ENCODE data around the gene TRMT1L. TPM values are rescaled to one million over a fixed set of nuclear protein-coding genes. Genes with fewer than 3 reads are reported as not detected.

TRMT1L gene
- total RNA-seq, 3 donors from 2014 or later, result 13.1 to 19.5 (median 18.7) TPM

GRCh38 chr1:185166106-185166505 is 9.4 kb upstream of the TRMT1L start:
- H3K27me3 ChIP-seq, result no peaks in the 10 kb centered on the region
- H3K36me3 ChIP-seq, result no peaks in the 10 kb centered on the region
- intact Hi-C loops (cut with DNase I; ENCODE audit: low total_unique reads), result no loop called here
- no peaks in the 10 kb centered on the region for H3K9me3 ChIP-seq
- no peak overlapping the region for H3K4me3 ChIP-seq
- no peak for TF ChIP-seq POLR2A (IDR thresholded peaks at IDR 0.05)
- no peak for TF ChIP-seq POLR2AphosphoS5 (IDR thresholded peaks at IDR 0.05)
- TF ChIP-seq CTCF (IDR thresholded peaks at IDR 0.05), result no peak
- DNase-seq (ENCODE audit: low spot score in 2 of 2), result no peak
- no peak overlapping the region for H3K27ac ChIP-seq
- no peaks in the 10 kb centered on the region for H3K4me1 ChIP-seq

- H3K27ac ChIP-seq, result no peak overlapping the region
- H3K4me3 ChIP-seq, result no peak overlapping the region
- TF ChIP-seq CTCF (IDR thresholded peaks at IDR 0.05), result no peak
- TF ChIP-seq POLR2A (IDR thresholded peaks at IDR 0.05), result no peak
- no peak for TF ChIP-seq POLR2AphosphoS5 (IDR thresholded peaks at IDR 0.05)
- no peaks in the 10 kb centered on the region for H3K36me3 ChIP-seq
- DNase-seq (ENCODE audit: low spot score in 2 of 2), result no peak
- H3K27me3 ChIP-seq, result no peaks in the 10 kb centered on the region
- H3K9me3 ChIP-seq, result no peaks in the 10 kb centered on the region
- intact Hi-C loops (cut with DNase I; ENCODE audit: low total_unique reads), result no loop called here
- peaks cover 0 to 8% of the 10 kb centered on the region in 2 donors for H3K4me1 ChIP-seq
Observed at GRCh38 chr1:185162491-185162890, 5.7 kb upstream of the TRMT1L start.

- intact Hi-C loops (cut with DNase I; ENCODE audit: low total_unique reads), result no loop called here
- no peak overlapping the region for H3K27ac ChIP-seq
- no peak overlapping the region for H3K4me3 ChIP-seq
- no peaks in the 10 kb centered on the region for H3K27me3 ChIP-seq
- H3K4me1 ChIP-seq, result peaks cover 0 to 14% of the 10 kb centered on the region in 2 donors
- H3K36me3 ChIP-seq, result no peaks in the 10 kb centered on the region
- no peaks in the 10 kb centered on the region for H3K9me3 ChIP-seq
- TF ChIP-seq POLR2A (IDR thresholded peaks at IDR 0.05), result no peak
- no peak for TF ChIP-seq POLR2AphosphoS5 (IDR thresholded peaks at IDR 0.05)
- no peak for TF ChIP-seq CTCF (IDR thresholded peaks at IDR 0.05)
- no peak for DNase-seq (ENCODE audit: low spot score in 2 of 2)
Observed at GRCh38 chr1:185159966-185160365, 3.2 kb upstream of the TRMT1L start.

GRCh38 chr1:185158800-185159199 is 2.0 kb upstream of the TRMT1L start:
- Histone ChIP-seq H3K9me3 (no peaks in the 10 kb centered on the region), H3K27ac (no peak overlapping the region), H3K4me1 (peaks cover 0 to 20% of the 10 kb centered on the region in 2 donors), H3K36me3 (no peaks in the 10 kb centered on the region), H3K27me3 (no peaks in the 10 kb centered on the region), H3K4me3 (no peak overlapping the region)
- DNase-seq (ENCODE audit: low spot score in 2 of 2), result no peak
- no peak for TF ChIP-seq CTCF (IDR thresholded peaks at IDR 0.05)
- TF ChIP-seq POLR2A (IDR thresholded peaks at IDR 0.05), result no peak
- TF ChIP-seq POLR2AphosphoS5 (IDR thresholded peaks at IDR 0.05), result no peak
- intact Hi-C loops (cut with DNase I; ENCODE audit: low total_unique reads), result no loop called here

GRCh38 chr1:185157599-185158412 is 1.1 kb upstream of the TRMT1L start:
- Histone ChIP-seq H3K4me3 (peak overlapping the region; percentile 87 to 91 (median 87)), H3K27me3 (no peaks in the 10 kb centered on the region), H3K4me1 (peaks cover 0 to 24% of the 10 kb centered on the region in 2 donors), H3K9me3 (no peaks in the 10 kb centered on the region), H3K36me3 (no peaks in the 10 kb centered on the region), H3K27ac (peak overlapping the region; percentile 98 to 100)
- TF ChIP-seq POLR2AphosphoS5 (IDR thresholded peaks at IDR 0.05) (no peak), POLR2A (IDR thresholded peaks at IDR 0.05) (no peak), CTCF (IDR thresholded peaks at IDR 0.05) (no peak)
- DNase-seq (ENCODE audit: low spot score in 2 of 2), result no peak
- intact Hi-C loops (cut with DNase I; ENCODE audit: low total_unique reads), result no loop called here

Measured in breast epithelium (tissue), 4 donors.